GM19023 (cell line): ENCODE measurements around the gene MTMR12.

ENCODE experiments used
- ATAC-seq: cut with Tn5 transposase; IDR thresholded peaks from one replicate; pipeline ENCODE4 v1.9.1; 2021; ENCODE audit warnings: mild to moderate bottlenecking, moderate library complexity; ENCODE audit not compliant: unreplicated experiment

MTMR12 gene

DNA sequence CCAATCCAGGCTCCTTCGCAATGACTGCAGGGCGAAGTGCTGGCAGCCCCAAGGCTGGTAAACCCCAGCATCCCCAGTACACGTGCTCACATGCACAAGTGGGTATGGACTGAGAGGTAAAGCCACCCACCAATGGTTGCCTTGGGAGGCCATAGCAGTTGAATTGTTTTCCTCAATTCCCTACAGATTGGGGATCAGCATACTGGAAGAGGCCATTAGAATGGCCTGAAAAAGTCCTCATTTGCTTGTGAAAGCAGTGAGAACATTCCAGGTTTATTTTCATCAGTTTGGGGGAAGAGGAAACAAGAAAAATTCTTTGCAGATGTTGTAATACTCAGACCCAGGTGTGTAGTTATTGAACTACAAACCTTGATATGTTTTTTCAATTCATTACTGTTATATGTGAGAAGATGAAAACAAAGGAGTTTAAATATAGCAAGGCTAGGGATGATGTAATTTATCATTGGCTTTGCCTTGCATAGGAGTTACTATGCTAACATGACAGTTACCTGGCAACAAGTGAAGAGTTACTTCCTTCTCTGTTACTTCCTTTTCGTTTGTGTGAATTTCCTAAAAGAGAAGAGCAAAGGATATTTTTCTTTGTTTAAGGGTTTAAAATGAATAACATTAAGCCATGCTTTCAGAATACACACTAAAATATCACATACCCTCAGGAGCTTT lies 36.4 kb downstream of the MTMR12 start:
- ATAC-seq: no peak

DNA sequence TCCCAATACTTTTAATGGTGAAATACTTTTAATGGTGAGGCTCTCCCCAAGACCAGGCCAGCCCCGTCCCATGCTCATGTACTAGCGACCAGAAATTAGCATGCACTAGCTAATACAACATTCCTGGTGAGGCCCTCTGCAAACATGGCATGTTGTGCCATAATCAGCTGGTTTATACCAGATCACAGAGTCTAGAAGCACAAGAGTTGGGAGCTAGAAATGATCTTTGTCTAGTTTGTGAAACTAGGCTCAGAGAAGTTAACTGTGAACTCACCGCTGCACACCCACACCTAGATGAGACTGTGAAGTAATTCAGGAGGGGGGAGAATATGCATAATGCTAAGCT lies 37.4 kb downstream of the MTMR12 start:
- no peak for ATAC-seq

DNA sequence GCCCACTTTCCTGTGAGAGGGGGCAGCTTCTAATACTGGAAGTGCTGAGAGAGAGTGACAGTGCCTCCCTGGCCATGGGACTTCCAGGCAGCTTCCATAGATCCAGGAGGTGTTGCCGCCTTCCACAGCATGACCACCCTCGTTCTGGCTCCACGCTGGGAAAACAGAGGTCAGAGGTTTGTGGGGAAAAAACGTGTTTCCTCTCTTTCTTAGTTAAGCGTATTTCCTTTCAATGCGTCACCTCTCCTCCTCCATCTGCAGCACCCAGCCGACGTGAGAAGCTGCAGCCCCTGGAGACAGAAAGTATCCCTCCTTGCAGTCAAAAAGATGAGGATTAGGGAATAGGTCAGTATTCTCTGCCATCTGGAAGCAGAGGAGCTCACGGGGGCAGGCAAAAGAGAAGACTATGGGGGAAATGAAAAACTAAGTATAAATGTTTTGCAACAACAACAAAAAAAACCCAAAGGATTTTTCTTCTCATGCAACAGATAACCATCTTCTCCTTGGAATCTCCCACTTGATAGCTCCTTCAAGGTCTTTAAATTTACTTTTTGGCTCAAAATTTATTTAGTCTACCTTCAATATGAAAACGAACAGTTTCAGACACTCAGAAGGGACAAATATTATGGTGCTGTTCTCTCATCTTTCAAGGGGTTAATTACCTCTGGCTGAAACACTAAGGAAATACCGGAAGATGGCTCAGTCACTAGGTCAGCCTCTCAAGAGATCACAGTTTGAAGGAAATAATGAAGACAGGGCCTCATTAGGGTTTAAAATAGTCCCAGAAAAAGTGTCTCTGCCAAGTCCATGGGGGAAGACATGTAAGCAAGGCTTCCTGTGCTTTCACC lies 38.0 kb downstream of the MTMR12 start:
- ATAC-seq: no peak

DNA sequence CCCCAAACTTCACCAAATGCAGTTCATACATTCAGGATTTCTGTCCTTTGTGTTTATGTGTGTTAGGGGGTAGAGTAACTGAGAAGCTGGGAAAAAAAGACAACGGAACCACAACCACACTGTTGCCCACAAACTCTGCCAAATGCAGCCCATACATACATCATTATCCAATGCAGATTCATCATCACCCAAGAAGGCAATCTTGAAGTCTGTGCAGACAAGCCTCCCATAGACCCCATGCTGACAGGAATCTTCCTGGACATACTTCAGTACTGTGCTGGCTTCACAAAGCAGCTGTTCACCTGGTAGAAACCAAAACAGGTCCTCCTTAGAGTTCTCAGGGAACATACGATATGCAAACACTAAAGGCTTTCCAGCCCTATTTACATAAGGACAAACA lies 38.9 kb downstream of the MTMR12 start:
- no peak for ATAC-seq

DNA sequence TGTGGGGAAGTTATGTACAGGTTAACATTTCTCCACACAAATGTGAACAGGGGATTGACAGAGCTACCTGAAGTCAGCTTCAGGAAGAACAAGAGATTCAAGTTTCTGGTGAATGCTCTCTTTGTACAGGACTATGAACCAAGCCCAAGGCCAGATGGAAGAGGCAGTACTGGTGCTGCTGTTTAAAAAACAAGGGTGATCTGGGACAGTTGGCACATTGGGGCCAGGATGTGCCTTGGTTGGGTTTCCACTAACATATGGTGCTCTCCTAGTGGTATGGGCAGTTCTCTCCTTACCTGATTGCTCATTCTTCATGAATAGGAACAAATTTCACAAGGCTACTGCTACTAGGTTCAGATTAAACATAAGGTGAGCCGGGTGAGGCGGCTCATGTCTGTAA lies 40.0 kb downstream of the MTMR12 start:
- ATAC-seq: no peak

DNA sequence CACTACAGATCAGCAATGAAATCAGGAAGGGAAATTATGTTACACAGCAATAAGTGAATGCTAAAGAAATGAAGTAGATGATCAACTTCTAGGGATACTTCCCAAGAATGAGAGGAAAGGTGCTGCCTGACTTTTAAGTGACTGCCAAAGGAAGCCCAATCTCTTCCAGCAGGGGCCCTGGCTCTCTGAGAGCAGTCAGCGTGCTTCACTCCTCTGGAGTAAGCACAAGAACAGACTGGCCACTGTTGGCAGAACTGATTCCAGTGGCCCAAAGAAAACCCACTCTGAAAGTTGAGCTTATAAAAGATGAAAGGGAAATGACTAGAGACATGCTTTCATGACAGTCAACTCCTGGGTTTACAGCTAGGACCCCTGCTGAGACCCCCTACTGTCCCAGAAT lies 41.8 kb downstream of the MTMR12 start:
- no peak for ATAC-seq

DNA sequence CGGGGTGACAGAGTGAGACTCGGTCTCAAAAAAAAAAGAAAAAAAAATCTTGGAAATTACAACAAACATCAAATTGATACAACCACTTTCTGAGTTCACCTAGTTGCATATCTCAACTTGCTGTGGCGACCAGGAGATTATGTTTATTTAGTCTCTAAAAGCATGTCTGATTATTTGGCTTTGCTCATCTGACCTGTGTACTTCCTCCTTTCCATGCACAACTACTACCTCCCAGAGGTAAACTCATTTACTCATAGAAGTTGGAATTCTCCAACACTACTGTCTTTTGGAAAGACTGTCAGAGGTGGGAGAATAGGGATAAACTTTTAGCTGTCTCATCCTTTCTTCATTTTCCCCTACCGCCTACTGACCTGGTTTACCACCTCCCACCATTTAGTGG lies 42.6 kb downstream of the MTMR12 start:
- no peak for ATAC-seq

DNA sequence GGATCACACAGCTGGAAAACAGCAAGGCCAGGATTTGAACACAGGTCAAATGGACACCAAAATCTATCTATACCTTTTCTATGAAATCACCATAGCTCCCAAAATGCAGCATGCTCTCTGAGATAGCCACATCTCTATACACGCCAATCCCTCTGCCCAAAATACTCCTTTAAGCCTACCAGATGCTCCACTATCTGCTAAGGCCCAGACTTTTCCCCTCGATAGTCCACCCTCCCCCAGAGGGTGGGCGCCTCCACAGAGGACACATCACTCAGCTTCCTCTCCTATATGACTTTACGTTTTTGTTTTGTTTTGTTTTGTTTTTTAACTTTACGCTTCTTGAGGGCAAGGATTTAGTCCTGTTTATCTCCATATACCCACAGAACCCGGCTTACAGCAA lies 46.8 kb downstream of the MTMR12 start:
- no peak for ATAC-seq

DNA sequence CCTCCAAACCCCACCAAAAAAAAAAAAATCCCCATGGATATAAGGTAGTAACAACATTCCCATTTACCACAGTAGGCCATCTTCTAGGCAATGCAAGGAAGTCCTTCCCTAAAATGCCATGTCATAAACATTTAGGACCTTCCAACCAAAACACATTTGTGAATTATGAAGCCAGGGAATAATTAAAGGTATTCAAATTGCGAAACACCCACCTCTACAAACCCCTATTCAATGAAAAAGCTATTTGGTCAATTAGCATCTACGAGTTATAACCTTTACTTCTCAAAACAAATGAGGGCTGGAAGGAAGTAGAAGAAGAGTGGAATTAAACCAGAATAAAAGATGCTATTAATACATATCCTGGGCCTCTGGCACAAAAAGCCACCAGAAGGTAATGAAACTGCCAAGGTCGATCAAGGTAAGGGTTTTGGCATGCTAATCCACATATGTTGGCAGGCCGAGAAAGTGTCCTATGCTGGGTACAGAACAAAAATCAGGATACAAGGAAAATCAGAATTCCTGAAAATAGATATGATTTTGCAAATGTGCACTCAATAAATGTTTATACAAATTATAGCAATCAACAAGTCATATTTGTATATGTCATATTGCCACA lies 47.7 kb downstream of the MTMR12 start:
- ATAC-seq: no peak

DNA sequence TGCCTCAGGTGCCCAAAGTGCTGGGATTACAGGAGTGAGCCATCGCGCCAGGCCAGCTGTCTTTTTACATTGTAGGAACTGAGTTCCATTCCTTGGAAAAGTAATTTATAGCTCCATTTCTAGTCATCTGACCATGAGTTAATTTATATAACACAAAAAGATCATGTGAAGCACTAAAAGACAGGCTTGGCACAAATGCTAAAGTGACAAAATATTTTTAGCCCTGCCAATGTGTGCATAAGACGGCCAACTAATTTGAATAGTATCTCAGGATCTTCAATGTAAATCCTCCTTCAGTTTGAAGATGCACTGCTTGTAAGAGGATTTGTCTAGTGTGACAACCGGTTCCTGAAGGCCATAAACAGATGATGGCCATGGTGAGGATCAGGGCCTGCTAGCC lies 49.1 kb downstream of the MTMR12 start:
- no peak for ATAC-seq

DNA sequence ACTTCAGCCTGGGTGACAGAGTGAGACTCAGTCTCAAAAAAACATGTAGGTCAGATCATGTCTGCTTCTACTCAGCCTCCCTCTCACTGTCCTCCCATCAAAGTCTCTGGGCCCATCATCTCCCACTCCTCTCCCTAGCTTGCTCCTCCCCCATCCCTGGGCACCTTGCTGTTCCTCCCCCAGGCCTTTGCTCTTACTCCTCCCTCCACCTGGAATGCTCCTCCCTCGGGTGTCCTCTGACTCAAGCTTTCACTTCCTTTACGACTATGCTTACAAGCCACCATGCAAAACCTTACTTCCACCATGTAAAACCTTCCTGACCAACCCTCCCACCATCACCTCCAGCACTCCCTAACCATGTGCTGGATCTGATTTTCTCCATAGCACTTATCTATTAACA lies 51.5 kb downstream of the MTMR12 start:
- ATAC-seq: peak; percentile 79

DNA sequence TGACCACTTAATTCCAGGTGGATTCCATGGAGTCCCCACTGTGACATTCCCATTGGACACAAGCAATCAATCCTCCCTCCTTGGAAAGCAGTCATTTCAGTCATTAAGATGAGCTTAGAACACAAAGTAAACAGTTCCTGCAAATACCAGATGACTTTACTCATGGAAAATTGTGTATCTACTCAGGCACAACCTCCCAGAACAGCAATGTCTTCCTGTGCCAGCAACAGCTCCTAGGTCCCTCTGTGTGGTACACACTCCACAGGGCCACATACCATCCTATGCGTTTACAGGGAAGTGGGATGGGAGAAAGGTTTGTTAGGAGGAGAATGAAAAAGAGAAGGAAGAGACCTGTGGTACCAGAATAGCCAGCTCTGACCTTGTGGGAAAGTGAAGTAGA lies 53.7 kb downstream of the MTMR12 start:
- no peak for ATAC-seq

DNA sequence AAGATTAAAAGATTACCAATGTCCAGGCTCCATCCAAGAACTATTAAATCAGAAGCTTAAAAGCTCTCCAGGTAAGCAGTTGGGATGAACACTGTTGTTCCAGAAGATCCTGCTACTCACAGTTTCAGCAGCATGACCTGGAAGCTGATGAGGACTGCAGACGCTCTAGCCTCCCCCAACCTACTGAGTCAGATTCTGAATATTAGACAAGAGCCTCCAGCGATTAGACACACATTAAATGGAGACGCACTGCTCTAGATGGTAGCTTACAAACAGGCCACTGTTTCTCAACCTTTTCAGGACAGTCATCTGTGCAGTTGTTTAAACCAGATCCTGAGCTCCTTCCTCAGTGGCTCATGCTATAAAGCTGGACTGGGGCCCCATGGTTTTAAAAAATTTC lies 54.3 kb downstream of the MTMR12 start:
- no peak for ATAC-seq

DNA sequence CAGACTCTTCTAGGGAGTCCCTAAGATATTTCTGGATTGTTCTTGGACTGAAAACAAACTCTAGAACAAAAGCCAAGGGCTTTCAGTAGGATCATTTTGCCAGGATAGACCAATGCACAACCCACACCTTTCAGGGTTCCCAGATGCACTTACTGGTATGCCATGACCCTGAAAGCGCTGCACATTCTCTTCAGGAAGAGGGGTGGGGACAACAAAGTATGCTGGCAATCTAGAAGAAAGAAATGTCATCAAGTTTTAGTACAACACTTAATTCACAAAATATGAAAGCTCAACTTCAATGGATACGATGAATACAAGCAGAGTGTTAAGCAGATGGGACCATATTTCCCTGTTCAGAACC lies 57.2 kb downstream of the MTMR12 start:
- ATAC-seq: no peak

DNA sequence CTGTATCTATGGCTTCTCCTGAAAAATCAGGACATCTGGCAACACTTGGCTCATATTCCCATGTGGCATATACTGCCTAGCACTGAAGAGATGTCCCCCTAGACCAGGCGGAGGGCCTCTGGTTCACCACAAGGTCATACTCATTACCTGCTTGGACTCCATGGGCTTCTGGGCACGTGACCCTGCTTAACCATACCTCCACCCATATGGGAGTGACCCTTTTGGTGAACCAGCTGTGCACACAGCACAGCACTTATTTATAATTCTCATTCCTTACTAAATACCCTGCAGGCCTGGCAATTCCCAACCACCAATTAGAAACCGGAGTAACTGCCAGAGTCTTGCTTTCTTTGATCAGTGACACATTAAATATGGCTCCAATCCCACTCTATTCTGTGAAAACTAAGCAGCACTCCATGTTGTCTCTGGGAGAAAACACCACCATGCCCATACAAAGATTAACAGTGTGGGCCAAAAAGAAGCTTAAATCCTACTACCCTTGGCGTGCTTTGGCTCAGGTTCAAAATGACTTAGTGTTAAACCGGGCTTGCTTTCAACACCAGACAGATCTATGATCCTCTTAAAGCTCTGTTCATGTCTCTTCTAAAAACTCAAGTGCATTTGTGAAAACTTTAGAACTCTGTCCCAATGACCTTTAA lies 57.7 kb downstream of the MTMR12 start:
- ATAC-seq: no peak

DNA sequence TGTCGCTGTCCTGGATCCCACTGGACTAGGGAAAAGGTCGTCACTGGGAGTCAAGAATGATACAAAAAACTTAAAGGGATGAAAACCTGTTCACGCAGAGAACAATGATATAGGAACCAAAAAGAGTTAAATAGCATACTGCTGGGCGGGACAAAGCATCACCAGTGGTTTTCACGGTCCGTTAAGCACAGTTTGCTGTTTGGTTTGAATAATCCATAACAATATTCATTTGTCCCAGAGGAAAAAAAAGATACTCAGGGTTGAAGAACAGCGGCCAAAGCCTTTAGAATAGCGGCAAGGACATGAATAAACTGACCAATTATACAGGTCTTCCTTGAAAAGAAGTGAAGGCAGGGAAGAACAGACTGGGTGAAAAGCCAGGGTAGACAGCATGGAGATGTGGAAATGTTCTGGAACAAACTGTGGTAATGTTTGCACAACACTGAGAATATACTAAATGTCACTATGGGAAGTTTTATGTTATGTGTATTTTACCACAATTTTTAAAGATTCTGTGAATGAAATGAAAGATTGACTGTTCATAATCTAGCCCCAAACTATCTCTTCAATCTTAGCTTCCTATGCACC lies 60.8 kb downstream of the MTMR12 start:
- ATAC-seq: no peak

DNA sequence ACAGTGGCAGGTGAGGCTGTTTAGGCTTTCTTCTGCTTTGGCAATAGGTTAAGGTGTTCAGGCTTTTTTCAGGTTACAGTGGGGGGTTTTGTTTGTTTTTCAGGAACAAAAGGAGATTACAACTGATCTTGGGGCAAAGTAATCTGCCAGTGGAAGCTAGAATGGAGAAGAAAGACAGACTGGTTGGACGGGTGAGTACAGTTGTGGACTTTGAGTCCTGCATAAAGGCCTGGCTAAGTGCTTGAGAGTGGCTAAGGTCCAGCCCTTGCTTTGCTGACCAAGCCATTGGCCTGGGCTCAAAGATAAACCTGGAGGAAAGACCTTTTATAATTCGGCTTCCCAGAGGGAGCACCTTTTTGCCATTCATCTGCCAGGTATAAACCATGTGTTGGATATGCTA lies 63.1 kb downstream of the MTMR12 start:
- ATAC-seq: no peak

DNA sequence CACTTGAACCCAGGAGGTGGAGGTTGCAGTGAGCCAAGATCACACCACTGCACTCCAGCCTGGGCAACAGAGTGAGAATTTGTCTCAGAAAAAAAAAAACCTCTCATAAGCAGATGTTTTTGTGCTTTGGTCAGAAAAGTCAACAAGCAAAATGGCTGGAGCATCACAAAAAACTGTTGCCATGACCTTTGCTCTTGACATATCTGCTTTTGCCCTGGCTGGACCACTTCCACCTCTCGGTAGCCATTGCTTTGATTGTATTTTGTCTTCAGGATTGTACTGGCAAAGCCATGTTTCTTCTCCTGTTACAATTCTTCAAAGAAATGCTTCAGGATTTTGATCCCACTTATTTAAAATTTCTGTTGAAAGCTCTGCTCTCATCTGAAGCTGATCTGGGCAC lies 67.0 kb downstream of the MTMR12 start:
- ATAC-seq: no peak

DNA sequence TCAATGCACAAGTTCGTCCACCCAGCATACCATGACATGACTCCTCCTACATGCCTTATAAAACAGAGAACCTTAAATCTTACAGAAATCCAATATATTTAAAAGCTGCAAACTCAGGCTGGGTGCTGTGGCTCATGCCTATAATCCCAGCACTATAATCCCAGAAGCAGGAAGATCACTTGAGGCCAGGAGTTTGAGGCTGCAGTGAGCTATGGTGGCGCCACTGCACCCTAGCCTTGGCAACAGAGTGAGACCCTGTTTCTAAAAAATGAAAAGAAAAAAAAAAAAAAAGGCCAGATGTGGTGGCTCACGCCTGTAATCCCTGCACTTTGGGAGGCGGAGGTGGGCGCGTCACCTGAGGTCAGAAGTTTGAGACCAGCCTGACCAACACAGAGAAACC lies 68.7 kb downstream of the MTMR12 start:
- no peak for ATAC-seq

DNA sequence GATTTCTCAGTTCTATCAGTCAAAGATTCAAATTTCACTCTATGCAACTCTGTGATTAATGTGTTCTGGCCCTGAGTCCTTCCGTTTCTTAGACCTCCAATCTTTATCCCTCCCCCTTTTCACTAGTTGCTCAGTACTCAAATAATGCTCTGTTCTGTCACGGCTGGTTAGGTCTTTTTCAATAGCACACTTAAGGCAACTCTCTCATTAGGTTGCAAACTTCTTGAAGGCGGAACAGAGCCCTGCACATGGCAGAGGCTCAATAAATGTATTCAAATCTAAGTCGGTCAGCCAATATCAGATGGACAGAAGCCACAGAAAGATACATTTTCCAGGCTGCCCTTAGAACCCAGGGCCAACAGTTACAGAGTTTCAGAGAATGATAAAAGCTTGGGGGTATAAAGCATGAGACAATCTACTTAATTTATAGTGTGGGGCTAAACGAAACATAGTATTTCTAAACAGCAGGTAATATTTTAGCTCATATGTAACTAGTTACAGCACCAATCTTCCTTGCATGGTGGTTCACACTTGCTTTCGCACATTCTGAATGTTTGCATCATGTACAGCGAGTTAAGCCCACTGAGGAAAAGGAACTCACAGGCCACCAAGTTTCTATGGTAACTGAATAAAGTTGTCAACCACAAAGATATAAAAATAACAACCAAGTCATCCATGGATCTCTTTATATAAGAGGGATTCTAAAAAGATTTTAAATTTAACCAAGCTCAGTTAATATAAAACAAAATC lies 71.5 kb downstream of the MTMR12 start:
- ATAC-seq: no peak

DNA sequence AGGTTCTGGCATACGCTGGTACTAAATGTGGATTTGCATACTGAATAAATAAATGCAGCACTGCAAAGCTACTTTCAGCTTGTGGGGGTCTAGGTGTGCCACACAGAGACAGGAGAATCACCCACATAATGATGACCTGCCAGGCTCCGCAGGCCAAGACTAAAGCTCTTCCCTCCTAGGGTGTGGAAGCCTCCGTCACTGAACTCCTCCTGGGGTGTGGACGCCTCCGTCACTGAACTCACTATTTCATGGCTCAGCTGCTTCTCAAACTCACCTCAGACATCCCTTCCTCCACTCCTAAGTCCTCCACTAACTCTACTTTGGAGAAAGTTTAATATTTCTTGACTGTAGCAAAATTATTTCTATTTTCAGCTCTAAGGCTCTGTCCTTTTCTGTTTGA lies 73.4 kb downstream of the MTMR12 start:
- ATAC-seq: no peak
